Gastroesophageal sphincter (tissue), 3 donors: ENCODE data around the gene HHAT.

ENCODE experiments used
- CTCF ChIP-seq, 4 experiments: fragments of 200-600 bp in 2 of 4; fragments of 450-650 bp in 2 of 4; sonication (generic) in 1 of 4; IDR thresholded peaks; one replicate each; pipeline ENCODE4 v1.5.1; 2017 to 2019; ENCODE audit warnings: antibody characterized with exemption in 4 of 4, mild to moderate bottlenecking in 2 of 4, moderate library complexity in 2 of 4
- POLR2A ChIP-seq, 2 donors: fragments of 450-650 bp; IDR thresholded peaks; one replicate each; pipeline ENCODE4 v1.6.1; 2017; ENCODE audit warnings: antibody characterized with exemption in 2 of 2, mild to moderate bottlenecking in 2 of 2, moderate library complexity in 1 of 2
- POLR2AphosphoS5 ChIP-seq: sonication (generic); formaldehyde crosslinking; IDR thresholded peaks from one replicate; pipeline ENCODE4 v1.6.1; 2017; ENCODE audit warnings: antibody characterized with exemption

GRCh38 chr1:210596641-210597040 is 267.9 kb downstream of the HHAT start:
- TF ChIP-seq CTCF (IDR thresholded peaks at IDR 0.05) (no peak), POLR2AphosphoS5 (no peak), POLR2A (IDR thresholded peaks at IDR 0.05) (no peak)
